HUES6 (cell line): ENCODE results near the gene FAM163B.

Source experiments
- H3K27ac ChIP-seq: 2 replicates; pipeline ENCODE4 v1.7.0; 2013; ENCODE audit warnings: low read depth, mild to moderate bottlenecking, low read length, inconsistent platforms
- H3K27me3 ChIP-seq: 2 replicates; pipeline ENCODE4 v1.6.1; 2013; ENCODE audit warnings: low read length; ENCODE audit not compliant: control insufficient read depth, insufficient read depth
- H3K36me3 ChIP-seq: 2 replicates; pipeline ENCODE4 v1.6.1; 2013; ENCODE audit warnings: low read length; ENCODE audit not compliant: control insufficient read depth, insufficient read depth
- H3K4me1 ChIP-seq: 2 replicates; pipeline ENCODE4 v1.6.1; 2013; ENCODE audit warnings: low read length; ENCODE audit not compliant: control insufficient read depth, insufficient read depth
- H3K4me3 ChIP-seq: 2 replicates; pipeline ENCODE4 v1.5.1; 2013; ENCODE audit warnings: low read depth, low read length
- H3K9ac ChIP-seq: one replicate; pipeline ENCODE4 v1.6.1; 2013; ENCODE audit warnings: mild to moderate bottlenecking, low read length
- H3K9me3 ChIP-seq: 2 replicates; pipeline ENCODE4 v1.6.1; 2013; ENCODE audit warnings: low read depth, low read length; ENCODE audit not compliant: control insufficient read depth, insufficient read depth

The FAM163B gene

DNA sequence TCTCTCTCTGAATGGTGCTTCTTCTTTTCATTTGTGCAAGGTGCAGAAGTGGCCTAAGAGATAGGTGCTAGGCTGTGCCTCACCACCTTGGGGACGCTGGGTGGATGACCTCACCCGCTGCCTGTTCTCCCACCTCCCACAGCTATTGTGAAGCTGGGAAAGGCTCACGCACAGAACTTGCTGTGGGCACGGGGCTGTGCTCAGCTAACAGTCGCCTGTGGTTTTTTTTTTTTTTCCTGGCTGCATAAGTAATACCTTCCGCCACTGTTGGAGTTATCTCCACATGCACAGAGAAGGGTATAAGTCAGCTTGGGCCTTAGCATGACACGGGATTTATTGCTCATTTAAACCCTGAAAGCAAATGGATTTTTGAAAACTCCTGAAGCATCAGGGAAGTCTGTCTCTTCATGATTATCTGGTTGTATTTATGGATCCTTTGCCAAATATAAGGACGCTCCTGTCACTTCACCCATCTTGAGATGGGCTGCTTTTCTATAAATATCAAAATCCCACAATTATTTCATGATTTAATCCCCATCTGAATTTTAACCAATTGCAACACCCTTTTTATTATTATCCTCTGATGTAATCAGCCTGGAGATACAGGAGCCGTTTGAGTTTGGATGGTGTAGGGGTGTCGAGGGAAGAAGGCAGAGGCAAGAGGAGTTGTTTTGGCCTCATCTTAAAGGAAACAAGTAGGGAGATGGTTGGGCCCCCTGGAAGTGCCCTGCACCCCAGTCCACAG, 36.0 kb upstream of the FAM163B start:
- H3K27me3 ChIP-seq, result peaks cover 4% of the 10 kb centered on the region; the same call in 1 of the 2 replicates
- no peak overlapping the region for H3K4me3 ChIP-seq
- H3K9me3 ChIP-seq, result no peaks in the 10 kb centered on the region
- no peak overlapping the region for H3K9ac ChIP-seq
- H3K4me1 ChIP-seq, result no peaks in the 10 kb centered on the region
- H3K27ac ChIP-seq, result no peak overlapping the region
- H3K36me3 ChIP-seq, result no peaks in the 10 kb centered on the region

DNA sequence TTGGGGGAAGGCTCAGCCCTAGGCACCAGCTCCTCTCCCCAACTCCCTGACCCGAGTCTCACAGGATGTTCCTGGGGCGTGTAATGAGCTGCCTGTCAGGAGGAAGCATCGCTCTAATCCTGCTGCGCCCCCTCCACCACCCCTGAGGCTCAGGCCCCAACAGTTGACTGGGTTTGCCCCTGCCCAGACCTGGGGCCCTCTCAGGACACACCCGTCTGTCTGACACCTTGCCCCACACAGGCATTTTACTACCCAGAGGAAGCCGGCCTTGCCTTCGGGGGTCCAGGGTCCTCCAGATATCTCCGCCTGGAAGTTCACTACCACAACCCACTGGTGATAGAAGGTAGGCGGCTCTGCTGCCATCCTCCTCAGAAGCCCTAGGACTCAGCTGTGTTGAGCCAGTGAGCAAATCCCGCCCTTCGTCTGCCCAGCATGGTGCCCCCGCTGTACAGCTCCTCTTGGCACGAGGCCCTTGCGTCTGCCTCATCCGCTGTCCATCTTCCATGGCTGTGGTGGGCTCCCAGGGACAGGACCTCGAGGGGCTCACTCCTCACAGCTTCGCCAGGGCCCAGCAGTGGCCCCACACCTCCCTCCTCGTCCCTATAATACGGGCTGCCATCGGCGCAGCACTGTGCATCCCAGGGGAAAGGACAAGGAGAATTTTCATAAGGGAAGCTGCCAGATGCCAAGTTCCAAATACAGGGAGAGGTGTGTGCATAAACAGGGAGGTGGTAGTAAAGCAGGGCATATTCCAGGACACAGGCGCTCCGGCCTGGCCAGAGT, 35.0 kb upstream of the FAM163B start:
- Histone ChIP-seq H3K9me3 (no peaks in the 10 kb centered on the region), H3K4me3 (no peak overlapping the region), H3K9ac (no peak overlapping the region), H3K27me3 (0 out of 2 replicates have a peak, but pooled peaks cover 4% of the 10 kb centered on the region), H3K4me1 (no peaks in the 10 kb centered on the region), H3K36me3 (no peaks in the 10 kb centered on the region), H3K27ac (no peak overlapping the region)

DNA sequence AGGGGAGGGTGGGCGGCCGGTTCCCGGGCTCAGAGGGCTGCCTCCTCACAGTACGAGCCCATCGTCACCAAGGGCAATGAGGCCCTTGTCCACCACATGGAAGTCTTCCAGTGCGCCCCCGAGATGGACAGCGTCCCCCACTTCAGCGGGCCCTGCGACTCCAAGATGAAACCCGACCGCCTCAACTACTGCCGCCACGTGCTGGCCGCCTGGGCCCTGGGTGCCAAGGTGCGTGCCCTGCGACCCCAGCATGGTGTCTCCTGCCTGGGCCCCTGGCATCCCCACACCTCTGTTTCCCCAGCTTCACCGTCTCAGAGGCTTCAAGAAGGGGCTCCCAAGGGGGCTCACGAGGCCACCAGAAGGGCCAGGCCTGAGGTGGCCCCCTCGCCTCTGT, 34.2 kb upstream of the FAM163B start:
- Histone ChIP-seq H3K27ac (no peak overlapping the region), H3K4me3 (no peak overlapping the region), H3K27me3 (0 out of 2 replicates have a peak, but pooled peaks cover 4% of the 10 kb centered on the region), H3K36me3 (no peaks in the 10 kb centered on the region), H3K4me1 (0 out of 2 replicates have a peak, but pooled peaks cover under 1% of the 10 kb centered on the region), H3K9ac (no peak overlapping the region), H3K9me3 (no peaks in the 10 kb centered on the region)

DNA sequence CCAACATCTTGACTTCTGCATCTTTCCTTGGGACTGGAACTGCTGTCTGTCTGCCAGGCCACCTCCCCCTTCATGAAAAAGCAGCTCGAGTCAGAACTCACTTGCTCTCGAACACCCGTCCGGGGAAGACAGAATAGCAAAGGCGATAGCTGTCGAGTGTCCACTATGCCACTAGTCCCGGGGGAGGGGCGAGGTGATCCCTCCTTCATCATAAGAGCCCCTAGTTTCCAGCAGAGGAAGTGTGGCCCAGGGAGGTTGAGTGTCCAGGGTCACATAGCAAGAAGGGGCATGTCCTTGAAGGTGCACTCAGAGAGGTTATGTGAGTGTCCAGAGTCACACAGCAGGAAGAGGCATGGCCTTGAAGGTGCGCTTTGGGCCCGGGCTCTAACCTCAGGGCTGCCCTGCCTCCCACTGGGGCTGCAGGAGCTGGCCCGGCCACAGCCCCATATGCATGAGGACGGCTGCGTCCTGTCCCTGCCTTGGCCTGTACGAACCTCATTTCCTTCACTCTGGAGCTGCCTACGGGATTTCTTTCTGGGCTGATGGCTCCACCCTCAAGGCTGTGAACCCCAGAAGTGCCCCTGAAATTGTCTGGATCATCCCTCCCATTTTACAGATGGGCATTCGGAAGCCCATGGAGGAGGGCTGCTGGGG, 33.6 kb upstream of the FAM163B start:
- Histone ChIP-seq H3K9me3 (no peaks in the 10 kb centered on the region), H3K36me3 (no peaks in the 10 kb centered on the region), H3K27ac (no peak overlapping the region), H3K4me3 (no peak overlapping the region), H3K9ac (no peak overlapping the region), H3K4me1 (peaks cover 6% of the 10 kb centered on the region), H3K27me3 (0 out of 2 replicates have a peak, but pooled peaks cover 4% of the 10 kb centered on the region)

DNA sequence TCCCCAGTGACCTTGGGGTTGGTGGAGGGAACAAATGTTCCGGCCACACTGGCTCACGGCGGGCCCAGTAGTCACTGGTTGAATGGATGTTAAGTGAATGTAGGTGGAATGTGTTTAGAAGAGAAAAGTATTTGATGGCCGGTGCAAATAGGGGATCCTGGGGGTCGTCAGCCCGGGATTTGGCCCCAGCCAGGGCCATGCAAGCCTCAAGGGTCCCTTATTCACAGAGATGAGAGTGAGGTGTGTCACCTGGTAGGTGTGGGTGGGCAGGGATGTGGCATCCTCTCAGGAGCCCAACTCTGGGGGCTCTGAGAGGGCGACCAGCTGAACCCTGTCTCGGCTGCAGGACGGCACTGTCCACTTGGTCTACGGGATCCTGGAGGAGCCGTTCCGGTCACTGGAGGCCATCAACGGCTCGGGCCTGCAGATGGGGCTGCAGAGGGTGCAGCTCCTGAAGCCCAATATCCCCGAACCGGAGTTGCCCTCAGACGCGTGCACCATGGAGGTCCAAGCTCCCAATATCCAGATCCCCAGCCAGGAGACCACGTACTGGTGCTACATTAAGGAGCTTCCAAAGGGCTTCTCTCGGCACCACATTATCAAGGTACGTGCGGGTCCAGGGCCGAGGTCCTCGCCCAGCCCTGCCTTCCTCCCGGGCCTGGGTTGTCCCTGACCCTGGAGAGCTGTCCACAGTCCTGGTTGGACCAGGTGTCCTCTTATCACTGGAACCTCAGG, 32.8 kb upstream of the FAM163B start:
- Histone ChIP-seq H3K27me3 (no peaks in the 10 kb centered on the region), H3K4me3 (no peak overlapping the region), H3K36me3 (no peaks in the 10 kb centered on the region), H3K9me3 (no peaks in the 10 kb centered on the region), H3K27ac (no peak overlapping the region), H3K9ac (no peak overlapping the region), H3K4me1 (peaks cover 13% of the 10 kb centered on the region)

DNA sequence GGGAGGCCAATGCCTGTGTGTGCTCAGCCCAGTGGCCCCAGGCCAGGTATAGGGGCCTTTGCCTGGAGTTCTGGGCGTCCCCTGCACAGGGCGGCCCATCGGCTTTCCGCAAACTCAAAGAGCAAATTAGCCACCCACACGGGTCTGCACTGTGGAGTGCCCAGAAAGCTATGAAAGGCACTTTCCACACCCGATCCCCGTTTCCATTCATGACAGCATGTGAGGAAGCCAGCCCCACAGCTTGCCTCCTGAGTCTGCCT, 32.1 kb upstream of the FAM163B start:
- H3K36me3 ChIP-seq, result no peaks in the 10 kb centered on the region
- no peak overlapping the region for H3K4me3 ChIP-seq
- no peak overlapping the region for H3K9ac ChIP-seq
- no peaks in the 10 kb centered on the region for H3K9me3 ChIP-seq
- peaks cover 13% of the 10 kb centered on the region for H3K4me1 ChIP-seq
- H3K27ac ChIP-seq, result no peak overlapping the region
- no peaks in the 10 kb centered on the region for H3K27me3 ChIP-seq

DNA sequence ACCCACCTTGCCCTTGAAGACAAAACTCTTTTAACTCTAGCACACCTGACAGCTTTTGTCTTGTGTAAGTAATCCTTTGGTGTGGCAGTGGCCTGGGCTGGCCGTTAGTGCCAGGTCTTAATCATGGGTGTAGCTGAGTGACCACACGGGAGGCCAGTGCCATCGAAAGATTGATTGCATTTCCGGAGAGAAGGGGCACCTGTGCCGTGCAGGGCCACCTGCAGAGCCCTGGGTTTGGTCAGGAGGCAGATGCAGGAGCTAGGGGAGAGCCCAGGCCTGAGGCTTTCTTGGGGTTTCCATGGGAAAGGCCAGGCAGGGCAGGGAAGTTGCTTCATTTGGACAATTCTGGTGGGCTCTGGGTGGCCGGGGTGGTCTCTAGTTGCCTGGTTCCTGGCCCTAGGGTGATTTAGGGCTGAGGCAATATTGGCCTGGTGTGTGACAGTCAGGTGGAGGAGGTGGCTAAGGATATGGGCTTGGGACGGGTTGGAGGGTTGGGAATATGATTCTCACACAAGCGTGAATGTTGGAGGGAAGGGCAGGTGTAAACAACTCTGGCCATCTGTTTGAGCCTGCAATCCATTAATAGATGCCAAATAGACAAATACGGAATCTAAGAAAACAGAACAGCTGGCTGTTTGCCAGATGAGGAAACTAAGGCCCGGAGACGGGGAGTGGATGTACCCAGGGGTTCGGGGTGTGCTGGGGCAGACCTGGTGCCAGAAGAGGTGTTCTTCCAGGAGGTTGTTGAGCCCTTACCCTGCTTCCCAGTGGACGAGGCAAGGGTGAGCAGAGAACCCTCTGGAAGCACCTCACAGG, 31.6 kb upstream of the FAM163B start:
- H3K4me1 ChIP-seq, result peaks cover 13% of the 10 kb centered on the region
- H3K4me3 ChIP-seq, result no peak overlapping the region
- H3K27ac ChIP-seq, result no peak overlapping the region
- H3K36me3 ChIP-seq, result no peaks in the 10 kb centered on the region
- no peaks in the 10 kb centered on the region for H3K27me3 ChIP-seq
- no peak overlapping the region for H3K9ac ChIP-seq
- H3K9me3 ChIP-seq, result no peaks in the 10 kb centered on the region

DNA sequence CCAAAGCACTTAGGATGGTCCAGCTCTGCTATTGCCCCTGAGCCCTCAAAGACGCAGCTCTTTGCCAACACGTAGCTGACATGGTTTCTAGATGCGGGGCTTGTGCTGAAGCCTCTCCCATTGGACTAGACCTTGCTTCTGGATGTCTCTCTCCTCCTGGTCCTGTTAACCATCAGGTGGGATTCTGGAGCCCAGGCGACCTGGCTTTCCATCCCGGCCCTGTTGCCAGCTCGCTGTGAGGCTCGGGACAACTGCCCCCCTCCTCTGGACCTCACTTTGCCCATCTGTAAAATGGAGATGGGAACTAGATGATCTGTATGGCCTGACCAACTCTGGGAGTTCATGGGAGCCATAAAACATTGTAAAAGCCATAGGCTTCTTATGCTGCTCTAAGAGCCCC, 31.0 kb upstream of the FAM163B start:
- Histone ChIP-seq H3K9me3 (no peaks in the 10 kb centered on the region), H3K4me1 (peaks cover 13% of the 10 kb centered on the region), H3K27me3 (no peaks in the 10 kb centered on the region)

DNA sequence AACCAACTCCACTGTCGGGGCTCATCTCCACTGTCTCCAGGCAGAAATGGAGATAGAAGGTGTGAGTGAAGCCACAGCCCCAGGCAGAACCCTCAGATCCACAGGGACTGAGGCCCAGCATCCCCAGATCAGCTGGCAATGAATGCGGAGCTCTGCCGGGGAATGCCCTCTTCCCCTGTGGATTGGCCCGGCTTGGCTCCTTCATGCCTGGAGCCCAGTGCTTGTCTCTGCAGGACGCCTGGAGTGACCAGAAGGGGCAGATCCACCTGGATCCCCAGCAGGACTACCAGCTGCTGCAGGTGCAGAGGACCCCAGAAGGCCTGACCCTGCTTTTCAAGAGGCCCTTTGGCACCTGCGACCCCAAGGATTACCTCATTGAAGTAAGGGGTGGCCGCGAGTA, 30.4 kb upstream of the FAM163B start:
- Histone ChIP-seq H3K36me3 (no peaks in the 10 kb centered on the region), H3K27me3 (no peaks in the 10 kb centered on the region), H3K4me1 (peaks cover 13% of the 10 kb centered on the region)

More for the DNA sequence above, 31.0 kb upstream of the FAM163B start:
- H3K9ac ChIP-seq, result no peak overlapping the region
- H3K27ac ChIP-seq, result no peak overlapping the region
- H3K4me3 ChIP-seq, result no peak overlapping the region
- no peaks in the 10 kb centered on the region for H3K36me3 ChIP-seq

DNA sequence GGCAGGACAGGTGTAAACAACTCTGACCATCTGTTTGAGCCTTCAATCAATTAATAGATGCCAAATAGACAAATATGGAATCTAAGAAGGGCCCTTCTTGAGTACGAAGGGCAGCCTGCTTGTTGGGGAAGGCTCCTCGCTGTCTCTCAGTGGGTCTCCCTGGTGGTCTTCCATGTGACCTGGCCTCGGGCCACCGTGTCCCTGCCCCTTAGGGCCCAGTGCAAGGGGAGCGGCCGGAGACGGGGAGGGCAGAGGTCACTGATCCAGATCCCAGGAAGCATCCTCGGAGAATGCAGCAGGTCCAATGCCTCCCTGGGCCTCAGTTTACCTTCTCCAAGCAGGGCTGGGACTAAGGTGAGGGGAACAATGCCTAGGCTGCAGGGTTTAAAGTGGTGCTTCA, 29.5 kb upstream of the FAM163B start:
- Histone ChIP-seq H3K9me3 (no peaks in the 10 kb centered on the region), H3K4me1 (peaks cover 20% of the 10 kb centered on the region), H3K27ac (no peak overlapping the region), H3K9ac (no peak overlapping the region), H3K27me3 (no peaks in the 10 kb centered on the region), H3K4me3 (no peak overlapping the region), H3K36me3 (no peaks in the 10 kb centered on the region)

More for the DNA sequence above, 30.4 kb upstream of the FAM163B start:
- Histone ChIP-seq H3K9me3 (no peaks in the 10 kb centered on the region), H3K9ac (no peak overlapping the region), H3K4me3 (no peak overlapping the region), H3K27ac (no peak overlapping the region)
